Chondrocyte (in vitro differentiated cells): ENCODE results near the gene CLK3. TPM values are rescaled to one million over a fixed set of nuclear protein-coding genes. Genes with fewer than 3 reads are reported as not detected.

Experiments used
- DNase-seq: peaks from one replicate; pipeline ENCODE4 v3.0.0; 2021; ENCODE audit warnings: mixed read lengths, low spot score
- H3K27ac Mint-ChIP-seq: one replicate; pipeline ENCODE4 v1.8.0; 2021; ENCODE audit warnings: mild to moderate bottlenecking, moderate library complexity, mixed read lengths; ENCODE audit not compliant: unreplicated experiment
- H3K27me3 Mint-ChIP-seq: 2 replicates; pipeline ENCODE4 v1.8.0; 2021; ENCODE audit warnings: low read depth, mixed read lengths
- H3K36me3 Mint-ChIP-seq: 2 replicates; pipeline ENCODE4 v1.8.0; 2021; ENCODE audit warnings: low read depth, mixed read lengths
- H3K4me1 Mint-ChIP-seq: 2 replicates; pipeline ENCODE4 v1.8.0; 2021; ENCODE audit warnings: low read depth, mild to moderate bottlenecking, mixed read lengths
- H3K4me3 Mint-ChIP-seq: one replicate; pipeline ENCODE4 v1.8.0; 2021; ENCODE audit warnings: mild to moderate bottlenecking, moderate library complexity, mixed read lengths; ENCODE audit not compliant: unreplicated experiment
- H3K9me3 Mint-ChIP-seq: 2 replicates; pipeline ENCODE4 v1.8.0; 2021; ENCODE audit warnings: low read depth, mixed read lengths
- total RNA-seq: library from RNA; stranded (reverse); gene quantifications from 3 replicates; pipeline ENCODE4 v1.2.1, GENCODE V29; 2021
- TF ChIP-seq, protein P1 (sequence below): fragments of 200-600 bp; sonication (generic); IDR thresholded peaks from 2 replicates; pipeline ENCODE4 v1.5.0; 2021; ENCODE audit warnings: antibody characterized with exemption, mild to moderate bottlenecking, moderate library complexity

Gene CLK3
- total RNA-seq, 1 donor from 2014 or later = 48.6 TPM

DNA sequence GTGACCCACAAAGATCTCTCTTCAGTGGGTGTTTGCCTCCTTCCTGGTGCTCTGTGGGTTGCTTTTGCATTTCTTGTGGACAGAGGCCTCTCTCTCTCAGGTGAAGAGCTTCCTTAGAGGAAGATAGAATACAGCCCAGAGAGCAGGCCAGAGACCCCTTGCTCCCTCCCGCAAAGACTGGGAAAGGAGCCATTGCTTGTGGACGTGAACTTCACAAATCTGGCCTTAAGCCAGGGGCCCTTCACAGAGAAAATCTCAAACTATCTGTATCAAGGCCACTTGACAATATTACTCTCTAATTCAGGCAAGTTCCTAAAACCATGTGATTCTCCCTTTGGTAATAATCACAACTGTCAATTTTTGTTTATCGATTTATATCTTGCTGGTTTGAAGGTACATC, 30.4 kb upstream of the CLK3 start:
- TF ChIP-seq, protein P1, sequence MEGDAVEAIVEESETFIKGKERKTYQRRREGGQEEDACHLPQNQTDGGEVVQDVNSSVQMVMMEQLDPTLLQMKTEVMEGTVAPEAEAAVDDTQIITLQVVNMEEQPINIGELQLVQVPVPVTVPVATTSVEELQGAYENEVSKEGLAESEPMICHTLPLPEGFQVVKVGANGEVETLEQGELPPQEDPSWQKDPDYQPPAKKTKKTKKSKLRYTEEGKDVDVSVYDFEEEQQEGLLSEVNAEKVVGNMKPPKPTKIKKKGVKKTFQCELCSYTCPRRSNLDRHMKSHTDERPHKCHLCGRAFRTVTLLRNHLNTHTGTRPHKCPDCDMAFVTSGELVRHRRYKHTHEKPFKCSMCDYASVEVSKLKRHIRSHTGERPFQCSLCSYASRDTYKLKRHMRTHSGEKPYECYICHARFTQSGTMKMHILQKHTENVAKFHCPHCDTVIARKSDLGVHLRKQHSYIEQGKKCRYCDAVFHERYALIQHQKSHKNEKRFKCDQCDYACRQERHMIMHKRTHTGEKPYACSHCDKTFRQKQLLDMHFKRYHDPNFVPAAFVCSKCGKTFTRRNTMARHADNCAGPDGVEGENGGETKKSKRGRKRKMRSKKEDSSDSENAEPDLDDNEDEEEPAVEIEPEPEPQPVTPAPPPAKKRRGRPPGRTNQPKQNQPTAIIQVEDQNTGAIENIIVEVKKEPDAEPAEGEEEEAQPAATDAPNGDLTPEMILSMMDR = no peak
- H3K27ac Mint-ChIP-seq = no peak overlapping the region
- no peaks in the 10 kb centered on the region for H3K9me3 Mint-ChIP-seq
- no peaks in the 10 kb centered on the region for H3K27me3 Mint-ChIP-seq
- H3K4me1 Mint-ChIP-seq = peaks cover 10% of the 10 kb centered on the region
- DNase-seq = no peak
- no peak overlapping the region for H3K4me3 Mint-ChIP-seq
- peaks cover 2% of the 10 kb centered on the region for H3K36me3 Mint-ChIP-seq

DNA sequence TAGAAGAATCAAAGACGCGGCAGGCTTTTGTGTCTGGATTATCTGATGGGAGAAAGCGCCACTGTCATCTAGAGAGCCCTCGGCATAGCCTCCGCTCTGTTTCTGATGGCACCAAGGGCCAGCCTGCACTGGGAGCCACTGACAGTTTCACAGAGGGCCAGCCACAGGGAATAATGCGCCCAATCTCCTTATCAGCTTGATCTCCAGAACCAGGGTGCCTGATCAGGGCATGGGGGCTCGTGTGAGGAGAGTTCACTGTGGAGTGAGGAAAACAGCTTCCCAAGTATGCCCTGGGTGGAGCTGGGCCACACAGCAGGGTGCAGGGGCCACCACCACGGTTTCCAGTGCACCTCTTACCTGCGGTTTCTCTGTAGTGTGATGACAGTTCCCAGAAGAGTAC, 29.8 kb upstream of the CLK3 start:
- Mint-ChIP-seq H3K9me3 (no peaks in the 10 kb centered on the region), H3K4me1 (peaks cover 10% of the 10 kb centered on the region), H3K27me3 (no peaks in the 10 kb centered on the region), H3K4me3 (no peak overlapping the region), H3K27ac (no peak overlapping the region), H3K36me3 (no peaks in the 10 kb centered on the region)
- no peak for DNase-seq
- TF ChIP-seq, protein P1 = no peak

DNA sequence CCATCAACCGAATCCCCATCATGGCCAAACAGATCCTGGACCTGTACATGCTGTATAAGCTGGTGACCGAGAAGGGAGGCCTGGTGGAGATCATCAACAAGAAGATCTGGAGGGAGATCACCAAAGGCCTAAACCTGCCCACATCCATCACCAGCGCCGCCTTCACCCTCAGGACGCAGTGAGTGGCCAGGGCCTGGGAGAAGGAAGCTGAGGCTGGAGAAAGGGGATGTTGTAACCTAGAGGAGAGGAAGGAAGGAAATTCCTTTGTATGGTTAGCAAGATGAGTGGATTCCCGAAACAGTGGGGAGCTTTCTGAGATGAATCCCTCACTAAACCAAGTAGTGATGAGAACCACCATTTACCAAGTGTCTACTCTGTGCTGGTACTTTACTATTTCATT, 25.8 kb upstream of the CLK3 start:
- no peak overlapping the region for H3K27ac Mint-ChIP-seq
- TF ChIP-seq, protein P1 = no peak

DNA sequence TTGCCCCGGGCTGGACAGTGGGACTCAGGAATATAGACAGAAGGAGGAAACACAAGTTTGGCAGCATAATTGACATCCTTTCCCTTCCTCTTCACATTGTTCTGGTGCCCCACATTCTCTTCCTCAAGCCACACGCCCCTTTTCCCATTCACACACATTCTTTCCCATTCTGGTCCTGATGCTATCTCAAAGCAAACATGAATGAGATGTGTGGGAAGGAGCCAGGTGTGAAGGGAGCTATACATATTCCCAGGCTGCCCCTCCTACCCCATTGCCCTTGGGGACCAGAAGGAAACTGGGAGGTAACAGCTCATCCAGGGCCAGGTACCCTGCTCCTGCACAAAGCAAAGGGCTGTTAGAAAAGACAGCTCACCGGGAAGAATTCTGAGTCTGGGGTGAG, 23.4 kb upstream of the CLK3 start:
- Mint-ChIP-seq H3K4me1 (peaks cover 10% of the 10 kb centered on the region), H3K4me3 (no peak overlapping the region), H3K36me3 (peaks cover 4% of the 10 kb centered on the region), H3K9me3 (no peaks in the 10 kb centered on the region), H3K27me3 (no peaks in the 10 kb centered on the region), H3K27ac (no peak overlapping the region)
- TF ChIP-seq, protein P1 = no peak
- no peak for DNase-seq

More for the DNA sequence above, 25.8 kb upstream of the CLK3 start:
- H3K9me3 Mint-ChIP-seq = no peaks in the 10 kb centered on the region
- H3K4me1 Mint-ChIP-seq = peaks cover 10% of the 10 kb centered on the region
- no peak for DNase-seq
- H3K4me3 Mint-ChIP-seq = no peak overlapping the region
- H3K36me3 Mint-ChIP-seq = peaks cover 2% of the 10 kb centered on the region
- H3K27me3 Mint-ChIP-seq = no peaks in the 10 kb centered on the region

DNA sequence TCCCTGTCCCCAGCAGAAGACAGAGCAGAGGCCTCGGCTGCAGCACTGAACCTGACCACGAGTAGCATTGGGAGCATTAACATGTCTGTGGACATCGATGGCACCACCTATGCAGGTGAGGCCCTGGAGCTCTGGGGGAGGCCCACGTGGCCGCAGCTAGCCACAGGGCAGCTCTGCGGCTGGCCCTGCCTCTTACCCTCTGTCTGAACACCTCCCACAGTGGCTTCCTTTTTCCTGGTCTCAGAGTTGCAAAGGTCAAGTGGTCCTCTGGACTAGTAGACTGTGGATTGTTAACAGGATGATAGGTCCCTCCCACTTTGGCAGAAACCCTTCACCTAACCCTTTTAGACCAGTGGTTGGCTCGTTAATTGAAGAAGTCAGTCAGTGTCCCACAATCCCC, 22.5 kb upstream of the CLK3 start:
- peaks cover 10% of the 10 kb centered on the region for H3K4me1 Mint-ChIP-seq
- no peaks in the 10 kb centered on the region for H3K27me3 Mint-ChIP-seq
- TF ChIP-seq, protein P1 = no peak
- H3K4me3 Mint-ChIP-seq = no peak overlapping the region
- no peaks in the 10 kb centered on the region for H3K9me3 Mint-ChIP-seq
- H3K36me3 Mint-ChIP-seq = peaks cover 7% of the 10 kb centered on the region
- DNase-seq = no peak
- no peak overlapping the region for H3K27ac Mint-ChIP-seq
